HEK293T (cell line): Measurements from ENCODE around the gene PDE7B.

Experiments
- CTCF ChIA-PET: fragments of 350-600 bp; formaldehyde crosslinking; extraction: SDS; loops from one replicate; lab custom pipeline; 2021; ENCODE audit warnings: antibody characterized with exemption, inconsistent platforms; lab: Yijun Ruan, JAX
- POLR2A ChIA-PET: fragments of 350-600 bp; formaldehyde crosslinking; extraction: SDS; loops from one replicate; lab custom pipeline; 2020; ENCODE audit warnings: antibody characterized with exemption, inconsistent platforms; lab: Yijun Ruan, JAX
- DNase-seq: peaks from one replicate; pipeline ENCODE4 v3.0.0; 2012; ENCODE audit warnings: mixed read lengths; ENCODE audit errors: extremely low spot score
- ARNT ChIP-seq: fragments of 450-650 bp; IDR thresholded peaks from 2 replicates; pipeline ENCODE4 v1.6.1; 2017; ENCODE audit warnings: mild to moderate bottlenecking
- BHLHE40 ChIP-seq: fragments of 450-650 bp; IDR thresholded peaks from 2 replicates; pipeline ENCODE4 v1.6.1; 2016; ENCODE audit warnings: mild to moderate bottlenecking, moderate library complexity, borderline replicate concordance
- CTBP1 ChIP-seq: fragments of 450-650 bp; IDR thresholded peaks from 2 replicates; pipeline ENCODE4 v1.6.1; 2016; ENCODE audit warnings: borderline replicate concordance
- ELF4 ChIP-seq: fragments of 450-650 bp; IDR thresholded peaks from 2 replicates; pipeline ENCODE4 v1.6.1; 2017; ENCODE audit warnings: antibody characterized with exemption
- FOXA1 ChIP-seq: fragments of 450-650 bp; IDR thresholded peaks from 2 replicates; pipeline ENCODE4 v1.6.1; 2016; ENCODE audit warnings: mild to moderate bottlenecking
- FOXK2 ChIP-seq: fragments of 450-650 bp; IDR thresholded peaks from 2 replicates; pipeline ENCODE4 v1.6.1; 2016; ENCODE audit warnings: mild to moderate bottlenecking
- FOXM1 ChIP-seq: fragments of 450-650 bp; IDR thresholded peaks from 2 replicates; pipeline ENCODE4 v1.6.1; 2017; ENCODE audit warnings: mild to moderate bottlenecking, borderline replicate concordance
- HDGF ChIP-seq: fragments of 450-650 bp; IDR thresholded peaks from 2 replicates; pipeline ENCODE4 v1.6.1; 2017; ENCODE audit warnings: antibody characterized with exemption, borderline replicate concordance
- L3MBTL2 ChIP-seq: fragments of 450-650 bp; conservative IDR thresholded peaks from 2 replicates; pipeline ENCODE4 v1.6.1; 2016; ENCODE audit warnings: mild to moderate bottlenecking
- LEF1 ChIP-seq: fragments of 450-650 bp; IDR thresholded peaks from 2 replicates; pipeline ENCODE4 v1.6.1; 2017; ENCODE audit warnings: mild to moderate bottlenecking, borderline replicate concordance
- NFRKB ChIP-seq: fragments of 450-650 bp; IDR thresholded peaks from 2 replicates; pipeline ENCODE4 v1.6.1; 2016; ENCODE audit warnings: mild to moderate bottlenecking, moderate library complexity
- SP1 ChIP-seq: fragments of 450-650 bp; IDR thresholded peaks from 2 replicates; pipeline ENCODE4 v1.6.1; 2017
- SUZ12 ChIP-seq: fragments of 450-650 bp; IDR thresholded peaks from 2 replicates; pipeline ENCODE4 v1.6.1; 2016; ENCODE audit warnings: mild to moderate bottlenecking
- TARDBP ChIP-seq: fragments of 450-650 bp; IDR thresholded peaks from 2 replicates; pipeline ENCODE4 v1.6.1; 2016
- ZNF384 ChIP-seq: fragments of 450-650 bp; IDR thresholded peaks from 2 replicates; pipeline ENCODE4 v1.6.1; 2016
- TF ChIP-seq, protein P1 (sequence below): fragments of 450-650 bp; IDR thresholded peaks from 2 replicates; pipeline ENCODE4 v1.6.1; 2016

PDE7B gene

DNA sequence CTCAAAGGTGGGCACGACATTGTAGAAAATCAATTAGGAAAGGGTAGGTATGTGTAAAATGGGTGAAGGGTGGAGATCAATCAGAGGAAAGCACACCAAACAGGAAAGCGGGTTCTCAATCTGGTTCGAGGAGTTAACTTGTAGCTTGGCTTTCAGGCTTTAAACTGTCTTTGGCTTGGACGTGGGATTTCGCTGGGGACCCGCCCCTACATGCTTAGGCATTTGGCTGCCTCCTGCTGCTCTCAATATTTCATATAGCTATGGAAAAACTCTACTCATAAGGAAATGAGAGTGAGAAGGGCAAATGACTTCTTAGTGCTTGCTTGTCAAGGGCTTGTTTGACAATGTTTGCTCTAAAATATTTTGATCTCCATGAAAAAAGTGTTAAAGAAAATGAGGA, 38.1 kb upstream of the PDE7B start:
- POLR2A ChIA-PET: no interaction called here
- no peak for DNase-seq
- TF ChIP-seq, protein P1, sequence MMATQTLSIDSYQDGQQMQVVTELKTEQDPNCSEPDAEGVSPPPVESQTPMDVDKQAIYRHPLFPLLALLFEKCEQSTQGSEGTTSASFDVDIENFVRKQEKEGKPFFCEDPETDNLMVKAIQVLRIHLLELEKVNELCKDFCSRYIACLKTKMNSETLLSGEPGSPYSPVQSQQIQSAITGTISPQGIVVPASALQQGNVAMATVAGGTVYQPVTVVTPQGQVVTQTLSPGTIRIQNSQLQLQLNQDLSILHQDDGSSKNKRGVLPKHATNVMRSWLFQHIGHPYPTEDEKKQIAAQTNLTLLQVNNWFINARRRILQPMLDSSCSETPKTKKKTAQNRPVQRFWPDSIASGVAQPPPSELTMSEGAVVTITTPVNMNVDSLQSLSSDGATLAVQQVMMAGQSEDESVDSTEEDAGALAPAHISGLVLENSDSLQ: no peak
- TF ChIP-seq HDGF (no peak), FOXK2 (no peak), NFRKB (no peak), L3MBTL2 (no peak), ELF4 (no peak), FOXM1 (no peak), LEF1 (no peak), SP1 (no peak), CTBP1 (no peak), BHLHE40 (no peak), TARDBP (no peak), SUZ12 (no peak), ZNF384 (no peak), FOXA1 (no peak), ARNT (no peak)
- CTCF ChIA-PET: no interaction called here

DNA sequence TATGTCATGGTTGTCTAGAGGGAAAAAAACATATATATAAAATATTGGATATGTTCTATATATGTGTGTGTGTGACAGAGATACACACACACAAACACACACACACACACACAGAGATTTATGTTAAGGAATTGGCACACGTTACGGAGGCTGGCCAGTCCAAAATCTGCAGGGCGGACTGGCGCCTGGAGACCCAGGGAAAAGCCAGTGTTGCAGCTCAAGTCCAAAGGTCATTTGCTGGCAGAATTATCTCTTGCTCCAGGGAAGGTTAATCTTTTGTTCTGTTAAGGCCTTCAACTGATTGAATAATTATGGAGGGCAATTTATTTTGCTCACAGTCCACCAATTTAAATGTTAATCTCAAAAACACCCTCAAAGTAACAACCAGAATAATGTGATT, 37.5 kb upstream of the PDE7B start:
- DNase-seq: no peak
- ChIA-PET CTCF (no interaction called here), POLR2A (no interaction called here)
- TF ChIP-seq ZNF384: no peak
- no peak for TF ChIP-seq LEF1

DNA sequence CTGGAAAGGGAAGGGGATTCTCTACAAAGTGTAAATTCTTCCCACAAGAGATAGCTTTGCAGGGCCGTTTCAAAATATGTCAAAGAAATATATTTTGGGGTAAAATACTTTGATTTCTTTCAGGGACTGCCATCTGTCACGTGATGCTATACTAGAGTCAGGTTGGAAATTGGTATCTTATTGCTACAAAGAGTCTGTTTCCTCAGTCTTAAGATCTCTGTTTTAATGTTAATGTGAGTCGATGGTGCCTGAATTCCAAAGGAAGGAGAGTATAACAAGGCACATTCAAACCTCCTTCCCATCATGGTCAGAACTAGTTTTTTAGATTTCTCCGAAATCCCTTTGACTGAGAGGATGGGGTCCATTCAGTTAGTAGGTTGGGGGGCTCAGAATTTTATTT, 36.3 kb upstream of the PDE7B start:
- POLR2A ChIA-PET: no interaction called here
- CTCF ChIA-PET: no interaction called here
- DNase-seq: no peak
- TF ChIP-seq SP1: no peak
- TF ChIP-seq L3MBTL2: no peak
- TF ChIP-seq HDGF: no peak
- no peak for TF ChIP-seq CTBP1
- no peak for TF ChIP-seq NFRKB
- no peak for TF ChIP-seq FOXK2
- TF ChIP-seq, protein P1: no peak
- TF ChIP-seq BHLHE40: no peak
- no peak for TF ChIP-seq LEF1
- no peak for TF ChIP-seq TARDBP
- TF ChIP-seq ELF4: no peak
- TF ChIP-seq ARNT: no peak
- TF ChIP-seq SUZ12: no peak
- no peak for TF ChIP-seq FOXM1
- no peak for TF ChIP-seq FOXA1

DNA sequence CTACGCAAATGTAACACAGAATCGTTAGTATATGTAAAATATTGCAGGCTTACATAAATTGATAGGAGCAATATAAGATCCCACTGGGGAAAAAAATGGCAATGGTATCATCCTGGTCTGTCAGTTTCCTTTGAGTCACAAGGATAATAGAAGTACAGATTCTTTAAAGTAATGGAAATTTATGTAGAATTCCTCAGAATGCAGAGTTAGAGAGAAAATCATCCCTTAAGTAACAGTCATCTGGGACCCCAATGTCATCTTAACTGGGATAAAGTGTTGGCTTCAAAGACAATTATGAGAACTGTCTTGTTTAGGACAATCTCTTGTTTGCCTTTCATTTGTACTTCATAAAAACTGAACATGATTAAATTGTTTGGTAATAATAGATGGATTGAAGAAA, 34.5 kb upstream of the PDE7B start:
- ChIA-PET CTCF (no interaction called here), POLR2A (no interaction called here)
- TF ChIP-seq, protein P1: no peak
- TF ChIP-seq FOXK2 (no peak), HDGF (no peak), TARDBP (no peak), SUZ12 (no peak), NFRKB (no peak), FOXA1 (no peak), BHLHE40 (no peak), ARNT (no peak), SP1 (no peak), FOXM1 (no peak), L3MBTL2 (no peak), ELF4 (no peak), LEF1 (no peak), ZNF384 (no peak), CTBP1 (no peak)
- no peak for DNase-seq

DNA sequence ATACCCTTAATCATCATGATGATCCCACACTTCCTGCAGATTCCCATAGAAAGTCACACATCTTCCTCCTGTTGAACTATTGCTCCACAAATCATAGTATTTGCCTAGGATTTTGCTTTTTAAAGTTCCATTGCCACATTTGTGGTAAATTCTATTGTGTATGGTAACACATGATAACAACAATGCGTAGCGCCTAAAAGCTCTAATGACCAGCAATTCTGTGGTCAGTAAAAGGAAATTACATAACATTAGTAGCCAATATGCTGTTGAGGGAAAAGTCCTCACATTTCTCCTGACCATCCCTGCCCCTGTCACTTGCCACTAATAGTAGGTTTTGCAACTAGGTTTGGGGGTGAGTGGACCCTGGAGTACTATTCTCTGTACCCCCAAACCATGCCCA, 31.8 kb upstream of the PDE7B start:
- ChIA-PET POLR2A (no interaction called here), CTCF (no interaction called here)
- no peak for TF ChIP-seq LEF1
- TF ChIP-seq FOXA1: no peak
- no peak for TF ChIP-seq ZNF384
- TF ChIP-seq TARDBP: no peak
- TF ChIP-seq L3MBTL2: no peak
- TF ChIP-seq BHLHE40: no peak
- no peak for TF ChIP-seq CTBP1
- TF ChIP-seq HDGF: no peak
- TF ChIP-seq SP1: no peak
- no peak for TF ChIP-seq SUZ12
- TF ChIP-seq FOXM1: no peak
- TF ChIP-seq, protein P1: no peak
- no peak for TF ChIP-seq FOXK2
- no peak for TF ChIP-seq NFRKB
- no peak for TF ChIP-seq ARNT
- DNase-seq: no peak

DNA sequence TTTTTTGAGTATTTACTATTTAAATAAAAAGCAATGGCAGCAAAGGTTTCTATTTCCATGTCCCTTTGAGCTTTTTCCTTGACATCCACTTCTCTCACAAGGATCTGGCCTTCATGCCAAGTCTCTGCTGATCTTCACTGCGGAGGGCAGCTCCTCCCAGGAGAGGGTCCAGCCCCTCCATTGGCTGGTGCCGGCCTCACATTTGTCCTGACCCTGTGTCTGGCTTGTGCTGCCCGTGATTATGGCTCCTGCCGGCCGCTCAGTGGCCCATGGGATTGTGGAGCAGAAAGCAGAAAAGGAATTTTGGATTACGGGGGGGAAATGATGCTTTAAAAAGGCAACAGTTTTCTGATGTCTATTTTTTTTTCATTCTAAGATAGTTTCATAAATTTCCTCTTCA, 31.2 kb upstream of the PDE7B start:
- TF ChIP-seq FOXA1: no peak
- no peak for TF ChIP-seq HDGF
- TF ChIP-seq FOXK2: no peak
- TF ChIP-seq SUZ12: no peak
- TF ChIP-seq, protein P1: no peak
- no peak for TF ChIP-seq LEF1
- no peak for TF ChIP-seq ZNF384
- TF ChIP-seq ARNT: no peak
- no peak for TF ChIP-seq L3MBTL2
- no peak for TF ChIP-seq SP1
- no peak for TF ChIP-seq CTBP1
- TF ChIP-seq FOXM1: no peak
- no peak for TF ChIP-seq TARDBP
- TF ChIP-seq BHLHE40: no peak
- no peak for TF ChIP-seq ELF4
- no peak for TF ChIP-seq NFRKB
- no peak for DNase-seq
- POLR2A ChIA-PET: no interaction called here
- CTCF ChIA-PET: no interaction called here
